ENCODE results near the gene MTURN. TPM values are rescaled to one million over a fixed set of nuclear protein-coding genes. Genes with fewer than 3 reads are reported as not detected.

Gene MTURN
- total and polyA plus RNA-seq, 10 of the 15 experiments (the other 5 are each of a cell fraction or from before 2014, with no cell fraction given), result 0.52 to 5.0 (median 3.3) TPM

- TF ChIP-seq CHD4 (IDR thresholded peaks at IDR 0.05), result no peak
- TF ChIP-seq, protein P1, sequence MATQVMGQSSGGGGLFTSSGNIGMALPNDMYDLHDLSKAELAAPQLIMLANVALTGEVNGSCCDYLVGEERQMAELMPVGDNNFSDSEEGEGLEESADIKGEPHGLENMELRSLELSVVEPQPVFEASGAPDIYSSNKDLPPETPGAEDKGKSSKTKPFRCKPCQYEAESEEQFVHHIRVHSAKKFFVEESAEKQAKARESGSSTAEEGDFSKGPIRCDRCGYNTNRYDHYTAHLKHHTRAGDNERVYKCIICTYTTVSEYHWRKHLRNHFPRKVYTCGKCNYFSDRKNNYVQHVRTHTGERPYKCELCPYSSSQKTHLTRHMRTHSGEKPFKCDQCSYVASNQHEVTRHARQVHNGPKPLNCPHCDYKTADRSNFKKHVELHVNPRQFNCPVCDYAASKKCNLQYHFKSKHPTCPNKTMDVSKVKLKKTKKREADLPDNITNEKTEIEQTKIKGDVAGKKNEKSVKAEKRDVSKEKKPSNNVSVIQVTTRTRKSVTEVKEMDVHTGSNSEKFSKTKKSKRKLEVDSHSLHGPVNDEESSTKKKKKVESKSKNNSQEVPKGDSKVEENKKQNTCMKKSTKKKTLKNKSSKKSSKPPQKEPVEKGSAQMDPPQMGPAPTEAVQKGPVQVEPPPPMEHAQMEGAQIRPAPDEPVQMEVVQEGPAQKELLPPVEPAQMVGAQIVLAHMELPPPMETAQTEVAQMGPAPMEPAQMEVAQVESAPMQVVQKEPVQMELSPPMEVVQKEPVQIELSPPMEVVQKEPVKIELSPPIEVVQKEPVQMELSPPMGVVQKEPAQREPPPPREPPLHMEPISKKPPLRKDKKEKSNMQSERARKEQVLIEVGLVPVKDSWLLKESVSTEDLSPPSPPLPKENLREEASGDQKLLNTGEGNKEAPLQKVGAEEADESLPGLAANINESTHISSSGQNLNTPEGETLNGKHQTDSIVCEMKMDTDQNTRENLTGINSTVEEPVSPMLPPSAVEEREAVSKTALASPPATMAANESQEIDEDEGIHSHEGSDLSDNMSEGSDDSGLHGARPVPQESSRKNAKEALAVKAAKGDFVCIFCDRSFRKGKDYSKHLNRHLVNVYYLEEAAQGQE (IDR thresholded peaks at IDR 0.05; ENCODE audit: low read depth, low read length), result no peak
- TF ChIP-seq FOXM1 (IDR thresholded peaks at IDR 0.05; ENCODE audit: low read depth, low read length), result no peak
- no peak for TF ChIP-seq USF1 (IDR thresholded peaks at IDR 0.05; ENCODE audit: borderline replicate concordance, extremely low read length, insufficient read depth, low read depth, low read length)
- TF ChIP-seq SMC3 (IDR thresholded peaks at IDR 0.05; ENCODE audit: borderline replicate concordance, low read length), result 0 out of 2 replicates have a peak, but pooled peaks have one; percentile 9
- TF ChIP-seq ZSCAN29 (IDR thresholded peaks at IDR 0.05), result no peak
- 0 out of 2 replicates have a peak, but pooled peaks have one; percentile 31 for TF ChIP-seq NR2F1 (conservative IDR thresholded peaks at IDR 0.05)
- TF ChIP-seq ZNF24 (IDR thresholded peaks at IDR 0.05), result no peak
- TF ChIP-seq CBX5 (IDR thresholded peaks at IDR 0.05; ENCODE audit: low read depth), result no peak
- no peak for TF ChIP-seq TCF12 (IDR thresholded peaks at IDR 0.05; ENCODE audit: low read depth, low read length)
- no peak for TF ChIP-seq GABPA (IDR thresholded peaks at IDR 0.05; ENCODE audit: low read depth)
- TF ChIP-seq IKZF1 (conservative IDR thresholded peaks at IDR 0.05), result peak; percentile 38
- peak in 1 of 3 experiments; percentile 5; a peak in 1 of 6 replicates for TF ChIP-seq CTCF (IDR thresholded peaks at IDR 0.05 in 2 of 3, conservative IDR thresholded peaks at IDR 0.05 in 1 of 3; ENCODE audit: control insufficient read depth in 2 of 3, extremely low read depth in 1 of 3, insufficient read depth in 1 of 3, low read depth in 3 of 3, low read length in 3 of 3)
- TF ChIP-seq IKZF2 (IDR thresholded peaks at IDR 0.05), result peak in 1 of 2 experiments; percentile 37; a peak in 1 of 4 replicates
- peak; percentile 56; the same call in 1 of the 2 replicates for TF ChIP-seq EED (IDR thresholded peaks at IDR 0.05; ENCODE audit: low read depth)
- TF ChIP-seq YY1 (IDR thresholded peaks at IDR 0.05; ENCODE audit: low read depth, low read length), result no peak
- no peak for TF ChIP-seq JUNB (IDR thresholded peaks at IDR 0.05)
These were observed 24.9 kb downstream of the MTURN start (continued) for GRCh38 chr7:30159698-30160143.

Measured in GM12878 (cell line).